GM12878 (cell line): Measurements from ENCODE around the gene CCER1. TPM values are rescaled to one million over a fixed set of nuclear protein-coding genes. Genes with fewer than 3 reads are reported as not detected.

Experiments
- ATAC-seq: fragments of 200-7000 bp; cut with Tn5 transposase; 3 replicates; pipeline ENCODE4 v1.9.1; 2020; ENCODE audit warnings: mild to moderate bottlenecking, moderate library complexity
- BruUV-seq: library from RNA; stranded (reverse); fragments of 400-500 nt; replicated peaks from 2 replicates; lab custom pipeline; 2021; lab: Mats Ljungman, UMichigan
- CTCF ChIA-PET: fragments of 300-600 bp; sonication (Branson Sonifier 250); formaldehyde crosslinking; extraction: SDS; loops from one replicate; lab custom pipeline; 2021; ENCODE audit warnings: inconsistent platforms; lab: Yijun Ruan, JAX
- POLR2A ChIA-PET: fragments of 350-600 bp; formaldehyde crosslinking; extraction: SDS; loops from one replicate; lab custom pipeline; 2021; ENCODE audit warnings: inconsistent platforms; lab: Charles Lee
- RAD21 ChIA-PET: fragments of 300-600 bp; sonication (Branson Sonifier 250); formaldehyde crosslinking; loops from one replicate; lab custom pipeline; 2023; ENCODE audit warnings: antibody characterized with exemption; ENCODE audit not compliant: unreplicated experiment; lab: Charles Lee
- SMC1A ChIA-PET: fragments of 300-600 bp; sonication (Branson Sonifier 250); formaldehyde crosslinking; loops from one replicate; lab custom pipeline; 2023; ENCODE audit not compliant: unreplicated experiment, uncharacterized antibody; lab: Charles Lee
- DNase-seq: peaks from one replicate; pipeline ENCODE4 v3.0.0-alpha.2; 2011; ENCODE audit warnings: low read depth, low spot score
- FAIRE-seq: peaks from 3 replicates; lab custom pipeline; 2011; peaks lifted over from hg19 to GRCh38; lab: Jason Lieb, UNC
- H2AFZ ChIP-seq: 2 replicates; pipeline ENCODE4 v1.6.0; 2011; ENCODE audit warnings: low read depth, low read length, control low read depth; ENCODE audit not compliant: control insufficient read depth
- H3K27ac ChIP-seq: 2 replicates; pipeline ENCODE4 v1.5.1; 2011; ENCODE audit warnings: control low read depth; ENCODE audit not compliant: control insufficient read depth, insufficient read depth
- H3K27me3 ChIP-seq, 2 experiments: replicated peaks in 1 of 2; 2 replicates each; pipeline versions ENCODE4 v1.6.0 to v1.6.1; 2011; ENCODE audit warnings: low read length in 1 of 2; ENCODE audit not compliant: control insufficient read depth in 2 of 2, insufficient read depth in 2 of 2
- H3K36me3 ChIP-seq, 2 experiments: 2 replicates each; pipeline ENCODE4 v1.5.1; 2011; ENCODE audit warnings: low read length in 1 of 2; ENCODE audit not compliant: control insufficient read depth in 2 of 2, insufficient read depth in 2 of 2
- H3K4me1 ChIP-seq: 2 replicates; pipeline ENCODE4 v1.6.1; 2011; ENCODE audit warnings: mild to moderate bottlenecking, low read length, moderate library complexity, mixed read lengths; ENCODE audit not compliant: control insufficient read depth, insufficient read depth
- H3K4me2 ChIP-seq: 2 replicates; pipeline ENCODE4 v1.6.0; 2011; ENCODE audit warnings: control low read depth; ENCODE audit not compliant: control insufficient read depth, insufficient read depth
- H3K4me3 ChIP-seq: fragments of 200-600 bp; sonication (generic); 2 replicates; pipeline ENCODE4 v1.5.1; 2016
- H3K79me2 ChIP-seq: 2 replicates; pipeline ENCODE4 v1.6.0; 2011; ENCODE audit warnings: low read length; ENCODE audit not compliant: control insufficient read depth, insufficient read depth
- H3K9ac ChIP-seq: 2 replicates; pipeline ENCODE4 v1.8.0; 2011; ENCODE audit warnings: low read length, control low read depth, mixed read lengths; ENCODE audit not compliant: control insufficient read depth, insufficient read depth
- H3K9me3 ChIP-seq: replicated peaks from 3 replicates; pipeline ENCODE4 v1.5.1; 2011; ENCODE audit warnings: mild to moderate bottlenecking, low read length; ENCODE audit not compliant: control insufficient read depth, insufficient read depth
- H4K20me1 ChIP-seq: 2 replicates; pipeline ENCODE4 v1.6.0; 2011; ENCODE audit not compliant: control insufficient read depth, insufficient read depth
- ASH2L ChIP-seq: fragments of 300-600, 200-600 bp; sonication (generic); IDR thresholded peaks from 2 replicates; pipeline ENCODE4 v1.6.1; 2017; ENCODE audit warnings: low read depth, mild to moderate bottlenecking, borderline replicate concordance
- BCL11A ChIP-seq: IDR thresholded peaks from 2 replicates; pipeline ENCODE4 v1.6.1; 2011; ENCODE audit warnings: low read depth, low read length
- BMI1 ChIP-seq: fragments of 450-650 bp; IDR thresholded peaks from 2 replicates; pipeline ENCODE4 v1.6.1; 2016; ENCODE audit warnings: mild to moderate bottlenecking, moderate library complexity, borderline replicate concordance
- CBX5 ChIP-seq: sonication (generic); IDR thresholded peaks from 2 replicates; pipeline ENCODE4 v1.6.1; 2016; ENCODE audit warnings: low read depth, moderate library complexity, mild to moderate bottlenecking, inconsistent platforms
- FOXM1 ChIP-seq: IDR thresholded peaks from 2 replicates; pipeline ENCODE4 v1.6.1; 2012; ENCODE audit warnings: low read depth, mild to moderate bottlenecking, inconsistent platforms, low read length, moderate library complexity
- JUND ChIP-seq: IDR thresholded peaks from 2 replicates; pipeline ENCODE4 v1.6.1; 2012; ENCODE audit warnings: low read depth, mild to moderate bottlenecking, low read length, improper control_type of control experiment, moderate library complexity
- POLR2A ChIP-seq: IDR thresholded peaks from 2 replicates; pipeline ENCODE4 v1.6.1; 2011; ENCODE audit warnings: low read depth, mild to moderate bottlenecking, low read length
- RFX5 ChIP-seq: IDR thresholded peaks from 2 replicates; pipeline ENCODE4 v1.6.1; 2011; ENCODE audit warnings: low read depth, low read length, improper control_type of control experiment
- RUNX3 ChIP-seq: IDR thresholded peaks from 2 replicates; pipeline ENCODE4 v1.6.1; 2012; ENCODE audit warnings: low read length, inconsistent platforms
- WGBS: methylation state at CpG from one replicate; pipeline ENCODE4 v1.1.6; 2016; ENCODE audit warnings: low lambda C conversion rate; ENCODE audit not compliant: insufficient replicate concordance, insufficient coverage; ENCODE audit errors: missing lambda C conversion rate; 5-methylcytosine and 5-hydroxymethylcytosine counted together
- in situ Hi-C: fragments of 300-500 bp; cut with MboI; formaldehyde crosslinking; loops from 9 replicates; pipeline ENCODE4 v1.14.3; 2018; ENCODE audit warnings: mixed read lengths
- intact Hi-C: fragments of 100-400 bp; cut with micrococcal nuclease; formaldehyde crosslinking; loops from one replicate; pipeline ENCODE4 v1.14.2; 2022; ENCODE audit not compliant: unreplicated experiment
- polyA plus RNA-seq, 11 experiments: library from polyadenylated mRNA; depleted of rRNA in 4 of 11; unstranded in 6 of 11; stranded (reverse) in 5 of 11; fragments of >200 nt; fragmentation: Nextera tagmentation in 4 of 11; fragmentation: Illumina TruSeq in 1 of 11; extraction: Ambion mirVana in 4 of 11; extraction: Trizol in 1 of 11; gene quantifications; 1 replicate in 1 of 11; 2 replicates in 10 of 11; pipeline versions ENCODE4 v1.2.1 to v1.2.3, GENCODE V29; 2011 to 2016; ENCODE audit warnings: inconsistent platforms in 2 of 11, missing spikeins in 2 of 11, low read depth in 1 of 11
- total RNA-seq, 4 experiments: library from RNA; depleted of rRNA in 3 of 4; stranded (reverse); fragments of >200 nt in 3 of 4; fragmentation: Illumina TruSeq in 1 of 4; extraction: Trizol in 1 of 4; gene quantifications; 2 replicates each; pipeline versions ENCODE4 v1.2.1 to v1.2.3, GENCODE V29; 2013 to 2021
- TF ChIP-seq, protein P1 (sequence below): fragments of 450-650 bp; IDR thresholded peaks from 2 replicates; pipeline ENCODE4 v1.6.1; 2017; ENCODE audit warnings: borderline replicate concordance

Gene CCER1
- total and polyA plus RNA-seq, 10 of the 15 experiments (the other 5 are each of a cell fraction or from before 2014, with no cell fraction given): 0.01 TPM; not detected in 9

DNA sequence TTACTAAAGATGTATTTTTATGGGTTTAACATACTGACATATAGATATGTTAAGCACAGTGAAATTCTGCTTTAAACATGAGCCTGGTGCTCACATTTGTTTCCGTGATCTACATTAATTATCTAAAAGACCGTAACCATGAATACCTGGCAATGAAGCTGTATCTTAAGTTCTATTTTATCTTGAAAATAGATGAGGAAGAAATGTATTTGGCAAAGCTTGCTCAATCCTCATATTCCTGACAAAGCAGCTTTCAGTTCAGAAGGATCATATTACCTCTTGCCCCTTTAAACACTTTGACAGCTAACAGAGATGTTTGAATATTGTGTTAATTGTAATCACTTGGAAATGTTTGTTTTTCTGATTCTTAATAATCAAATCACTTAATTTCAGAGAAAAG lies 40.0 kb upstream of the CCER1 start:
- Histone ChIP-seq H4K20me1 (no peaks in the 10 kb centered on the region), H3K4me1 (no peaks in the 10 kb centered on the region), H3K79me2 (no peaks in the 10 kb centered on the region), H2AFZ (no peak overlapping the region), H3K27me3 (no peaks in the 10 kb centered on the region), H3K27ac (no peak overlapping the region), H3K9me3 (no peaks in the 10 kb centered on the region), H3K36me3 (no peaks in the 10 kb centered on the region), H3K4me3 (no peak overlapping the region), H3K9ac (no peak overlapping the region), H3K4me2 (no peak overlapping the region)
- intact Hi-C loops: no loop called here
- SMC1A ChIA-PET: no interaction called here
- DNase-seq: no peak
- CTCF ChIA-PET: interaction anchor here (1.1 to 3.5 kb wide), 3 partner anchors 17 to 114 kb away, joined by 3 to 14 read pairs (median 3); no protein-coding TSS in a partner anchor
- no peak for TF ChIP-seq FOXM1
- TF ChIP-seq BCL11A: no peak
- TF ChIP-seq, protein P1, sequence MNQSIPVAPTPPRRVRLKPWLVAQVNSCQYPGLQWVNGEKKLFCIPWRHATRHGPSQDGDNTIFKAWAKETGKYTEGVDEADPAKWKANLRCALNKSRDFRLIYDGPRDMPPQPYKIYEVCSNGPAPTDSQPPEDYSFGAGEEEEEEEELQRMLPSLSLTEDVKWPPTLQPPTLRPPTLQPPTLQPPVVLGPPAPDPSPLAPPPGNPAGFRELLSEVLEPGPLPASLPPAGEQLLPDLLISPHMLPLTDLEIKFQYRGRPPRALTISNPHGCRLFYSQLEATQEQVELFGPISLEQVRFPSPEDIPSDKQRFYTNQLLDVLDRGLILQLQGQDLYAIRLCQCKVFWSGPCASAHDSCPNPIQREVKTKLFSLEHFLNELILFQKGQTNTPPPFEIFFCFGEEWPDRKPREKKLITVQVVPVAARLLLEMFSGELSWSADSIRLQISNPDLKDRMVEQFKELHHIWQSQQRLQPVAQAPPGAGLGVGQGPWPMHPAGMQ: no peak
- no peak for TF ChIP-seq CBX5
- no peak for TF ChIP-seq ASH2L
- no peak for TF ChIP-seq RFX5
- no peak for TF ChIP-seq BMI1
- TF ChIP-seq JUND: no peak
- TF ChIP-seq POLR2A: no peak
- no peak for TF ChIP-seq RUNX3
- BruUV-seq: no TSS peak
- 77% methylated on average over 2 of the region's 2 CpGs for WGBS
- no peak for ATAC-seq
- in situ Hi-C loops: no loop called here
- RAD21 ChIA-PET: no interaction called here
- FAIRE-seq: no peak
- POLR2A ChIA-PET: no interaction called here
